Measurements from ENCODE around the gene VARS2. TPM values are rescaled to one million over a fixed set of nuclear protein-coding genes. Genes with fewer than 3 reads are reported as not detected.
"Not testable (repeated sequence)": the region's sequence is repeated elsewhere in the genome, so short reads cannot be mapped to it uniquely, and the experiment has no call there.

Gene VARS2
- 10 to 100 TPM; 13.0 to 25.2 (median 18.1) TPM for total RNA-seq

GRCh38 chr6:30914076-30914853 lies at the start of gene VARS2:
Gene VARS2, plus strand, starts transcription at chr6:30914238. Its CDS starts 599 bp downstream, at chr6:30914837.
- intact Hi-C loops (cut with DNase I; ENCODE audit: low total_unique reads) = no loop called here
- TF ChIP-seq POLR2A (IDR thresholded peaks at IDR 0.05) = peak in 1 of 2 donors; percentile 57
- TF ChIP-seq CTCF (IDR thresholded peaks at IDR 0.05) = peak in 1 of 3 donors; percentile 13
- peak; percentile 93 to 98 for DNase-seq (ENCODE audit: low spot score in 2 of 2)
- peak within 1 kb of the TSS; percentile 18 for H3K4me3 ChIP-seq (ENCODE audit: low read depth, poor library complexity, severe bottlenecking)
- WGBS, 2 donors = 1 to 2% methylated on average over 13 to 18 of the region's 52 CpGs

- no peak overlapping the region for H3K4me3 ChIP-seq (ENCODE audit: low read depth, poor library complexity, severe bottlenecking)
- intact Hi-C loops (cut with DNase I; ENCODE audit: low total_unique reads) = no loop called here
- WGBS, 2 donors = 83 to 93% methylated on average over 4 of the region's 4 CpGs
- DNase-seq (ENCODE audit: low spot score in 2 of 2) = peak in 1 of 2 donors; percentile 12
- no peak for TF ChIP-seq CTCF (IDR thresholded peaks at IDR 0.05)
- TF ChIP-seq POLR2A (IDR thresholded peaks at IDR 0.05) = no peak
Measured at GRCh38 chr6:30864325-30864724, 49.7 kb upstream of the VARS2 start.

GRCh38 chr6:30869241-30869749 lies 44.7 kb upstream of the VARS2 start:
- peak in 1 of 2 donors; percentile 7 for DNase-seq (ENCODE audit: low spot score in 2 of 2)
- 30 to 50% methylated on average over 12 of the region's 12 CpGs for WGBS, 2 donors
- H3K4me3 ChIP-seq (ENCODE audit: low read depth, poor library complexity, severe bottlenecking); intact Hi-C loops (cut with DNase I; ENCODE audit: low total_unique reads): not testable (repeated sequence)

GRCh38 chr6:30870546-30870945 lies 43.5 kb upstream of the VARS2 start:
- TF ChIP-seq POLR2A (IDR thresholded peaks at IDR 0.05) (no peak), CTCF (IDR thresholded peaks at IDR 0.05) (no peak)
- intact Hi-C loops (cut with DNase I; ENCODE audit: low total_unique reads) = loop anchor here (10.0 kb wide), 1 partner anchor 126 kb away; the partner anchor contains the start of genes FLOT1 and IER3
- no peak overlapping the region for H3K4me3 ChIP-seq (ENCODE audit: low read depth, poor library complexity, severe bottlenecking)
- DNase-seq (ENCODE audit: low spot score in 2 of 2) = no peak

- no peak for DNase-seq (ENCODE audit: low spot score in 2 of 2)
- 82 to 84% methylated on average over 4 of the region's 4 CpGs for WGBS, 2 donors
- TF ChIP-seq POLR2A (IDR thresholded peaks at IDR 0.05) (no peak), CTCF (IDR thresholded peaks at IDR 0.05) (no peak)
- H3K4me3 ChIP-seq (ENCODE audit: low read depth, poor library complexity, severe bottlenecking) = no peak overlapping the region
- intact Hi-C loops (cut with DNase I; ENCODE audit: low total_unique reads) = loop anchor here (10.0 kb wide), 1 partner anchor 127 kb away; the partner anchor contains the start of genes FLOT1 and IER3
Measured at GRCh38 chr6:30871592-30872183, 42.4 kb upstream of the VARS2 start.

- TF ChIP-seq POLR2A (IDR thresholded peaks at IDR 0.05) = no peak
- no peak for TF ChIP-seq CTCF (IDR thresholded peaks at IDR 0.05)
- DNase-seq (ENCODE audit: low spot score in 2 of 2) = no peak
- intact Hi-C loops (cut with DNase I; ENCODE audit: low total_unique reads) = loop anchor here (10.0 kb wide), 1 partner anchor 128 kb away; the partner anchor contains the start of genes FLOT1 and IER3
- no peak overlapping the region for H3K4me3 ChIP-seq (ENCODE audit: low read depth, poor library complexity, severe bottlenecking)
- 87 to 90% methylated on average over 2 of the region's 2 CpGs for WGBS, 2 donors
Measured at GRCh38 chr6:30873137-30873640, 40.8 kb upstream of the VARS2 start.

- not testable (repeated sequence) for DNase-seq (ENCODE audit: low spot score in 2 of 2); H3K4me3 ChIP-seq (ENCODE audit: low read depth, poor library complexity, severe bottlenecking)
- intact Hi-C loops (cut with DNase I; ENCODE audit: low total_unique reads) = loop anchor here (10.0 kb wide), 1 partner anchor 129 kb away; the partner anchor contains the start of genes FLOT1 and IER3
- 93 to 100% methylated on average over 3 of the region's 3 CpGs for WGBS, 2 donors
Measured at GRCh38 chr6:30873795-30874194, 40.2 kb upstream of the VARS2 start.

Data from lower leg skin (tissue), 4 donors.